KG1 (cell line): ENCODE results near the gene LAMA3.
"Not testable (repeated sequence)": the region's sequence is repeated elsewhere in the genome, so short reads cannot be mapped to it uniquely, and the experiment has no call there.

ENCODE experiments used
- DNase-seq: peaks from one replicate; lab custom pipeline; 2025; lab: John Stamatoyannopoulos, UW

The LAMA3 gene

GRCh38 chr18:23704806-23705205, 15.6 kb downstream of the LAMA3 start:
- no peak for DNase-seq

- no peak for DNase-seq
Observed at GRCh38 chr18:23706971-23707640, 17.9 kb downstream of the LAMA3 start.

GRCh38 chr18:23710068-23710527, 20.8 kb downstream of the LAMA3 start:
- no peak for DNase-seq

GRCh38 chr18:23710946-23711345, 21.7 kb downstream of the LAMA3 start:
- DNase-seq = no peak

- DNase-seq = no peak
Observed at GRCh38 chr18:23711426-23711825, 22.2 kb downstream of the LAMA3 start.

GRCh38 chr18:23712445-23712844, 23.2 kb downstream of the LAMA3 start:
- DNase-seq = peak; percentile 44

GRCh38 chr18:23714576-23714975, 25.3 kb downstream of the LAMA3 start:
- no peak for DNase-seq

GRCh38 chr18:23716079-23716478, 26.8 kb downstream of the LAMA3 start:
- DNase-seq = not testable (repeated sequence)

- DNase-seq = no peak
Observed at GRCh38 chr18:23716516-23716915, 27.3 kb downstream of the LAMA3 start.

GRCh38 chr18:23716966-23717365, 27.7 kb downstream of the LAMA3 start:
- no peak for DNase-seq

- no peak for DNase-seq
Observed at GRCh38 chr18:23718243-23718720, 29.0 kb downstream of the LAMA3 start.

GRCh38 chr18:23718731-23719130, 29.5 kb downstream of the LAMA3 start:
- no peak for DNase-seq

GRCh38 chr18:23719634-23720201, 30.5 kb downstream of the LAMA3 start:
- no peak for DNase-seq

- DNase-seq = no peak
Observed at GRCh38 chr18:23721696-23722480, 32.6 kb downstream of the LAMA3 start.

GRCh38 chr18:23722646-23723045, 33.4 kb downstream of the LAMA3 start:
- no peak for DNase-seq

GRCh38 chr18:23723121-23723520, 33.9 kb downstream of the LAMA3 start:
- DNase-seq = no peak

- no peak for DNase-seq
Observed at GRCh38 chr18:23724681-23725080, 35.4 kb downstream of the LAMA3 start.

GRCh38 chr18:23725351-23725750, 36.1 kb downstream of the LAMA3 start:
- no peak for DNase-seq

GRCh38 chr18:23725827-23726661, 36.8 kb downstream of the LAMA3 start:
- no peak for DNase-seq

- DNase-seq = no peak
Observed at GRCh38 chr18:23727707-23728493, 38.6 kb downstream of the LAMA3 start.

GRCh38 chr18:23730857-23731256, 41.6 kb downstream of the LAMA3 start:
- DNase-seq = no peak
